Dendritic cell treated with granulocyte-macrophage colony-stimulating factor and Interleukin-4, amounts not matched to agents 40 ng/mL and 50 ng/mL, for 4 days (primary cell): ENCODE data around the gene IMP3.

Source experiments
- H3K27ac Mint-ChIP-seq: one replicate; pipeline ENCODE4 v1.8.0; 2022; ENCODE audit warnings: mild to moderate bottlenecking, mixed read lengths
- H3K27me3 Mint-ChIP-seq: one replicate; pipeline ENCODE4 v1.8.0; 2022; ENCODE audit warnings: mild to moderate bottlenecking, mixed read lengths
- H3K36me3 Mint-ChIP-seq: one replicate; pipeline ENCODE4 v1.8.0; 2022; ENCODE audit warnings: low read depth, mixed read lengths
- H3K4me1 Mint-ChIP-seq: one replicate; pipeline ENCODE4 v1.8.0; 2022; ENCODE audit warnings: low read depth, mixed read lengths
- H3K4me3 Mint-ChIP-seq: one replicate; pipeline ENCODE4 v1.8.0; 2022; ENCODE audit warnings: mild to moderate bottlenecking, moderate library complexity, mixed read lengths
- H3K9me3 Mint-ChIP-seq: one replicate; pipeline ENCODE4 v1.8.0; 2022; ENCODE audit warnings: mixed read lengths
- intact Hi-C: fragments of 100-400 bp; cut with micrococcal nuclease; formaldehyde crosslinking; loops from one replicate; pipeline ENCODE4 v1.15.0; 2022

IMP3 gene

GRCh38 chr15:75662823-75663519 is 22.9 kb upstream of the IMP3 start:
- intact Hi-C loops = no loop called here

GRCh38 chr15:75661756-75662140 is 21.7 kb upstream of the IMP3 start:
- Mint-ChIP-seq H3K4me1 (peaks cover 32% of the 10 kb centered on the region), H3K36me3 (peaks cover 45% of the 10 kb centered on the region), H3K9me3 (no peaks in the 10 kb centered on the region), H3K27ac (no peak overlapping the region), H3K27me3 (no peaks in the 10 kb centered on the region), H3K4me3 (no peak overlapping the region)
- intact Hi-C loops = no loop called here

More at GRCh38 chr15:75662823-75663519, 22.9 kb upstream of the IMP3 start:
- Mint-ChIP-seq H3K4me1 (peaks cover 37% of the 10 kb centered on the region), H3K36me3 (peaks cover 33% of the 10 kb centered on the region), H3K27ac (no peak overlapping the region), H3K27me3 (peaks cover 1% of the 10 kb centered on the region), H3K9me3 (no peaks in the 10 kb centered on the region), H3K4me3 (no peak overlapping the region)

GRCh38 chr15:75661100-75661755 is 21.2 kb upstream of the IMP3 start:
- intact Hi-C loops = no loop called here
- Mint-ChIP-seq H3K36me3 (peaks cover 50% of the 10 kb centered on the region), H3K4me3 (no peak overlapping the region), H3K9me3 (no peaks in the 10 kb centered on the region), H3K4me1 (peaks cover 26% of the 10 kb centered on the region), H3K27me3 (no peaks in the 10 kb centered on the region), H3K27ac (peak overlapping the region; percentile 20)

- no peak overlapping the region for H3K4me3 Mint-ChIP-seq
- H3K27ac Mint-ChIP-seq = no peak overlapping the region
- H3K27me3 Mint-ChIP-seq = no peaks in the 10 kb centered on the region
- intact Hi-C loops = no loop called here
- peaks cover 26% of the 10 kb centered on the region for H3K4me1 Mint-ChIP-seq
- H3K36me3 Mint-ChIP-seq = peaks cover 55% of the 10 kb centered on the region
- no peaks in the 10 kb centered on the region for H3K9me3 Mint-ChIP-seq
Measured at GRCh38 chr15:75659928-75660645, 20.1 kb upstream of the IMP3 start.

GRCh38 chr15:75659141-75659771 is 19.2 kb upstream of the IMP3 start:
- Mint-ChIP-seq H3K36me3 (peaks cover 55% of the 10 kb centered on the region), H3K4me3 (no peak overlapping the region), H3K27ac (no peak overlapping the region), H3K4me1 (peaks cover 27% of the 10 kb centered on the region), H3K9me3 (no peaks in the 10 kb centered on the region), H3K27me3 (no peaks in the 10 kb centered on the region)
- intact Hi-C loops = no loop called here

- intact Hi-C loops = no loop called here
- Mint-ChIP-seq H3K4me3 (no peak overlapping the region), H3K36me3 (peaks cover 61% of the 10 kb centered on the region), H3K4me1 (peaks cover 45% of the 10 kb centered on the region), H3K9me3 (no peaks in the 10 kb centered on the region), H3K27ac (no peak overlapping the region), H3K27me3 (no peaks in the 10 kb centered on the region)
Measured at GRCh38 chr15:75656813-75657212, 16.8 kb upstream of the IMP3 start.

- intact Hi-C loops = no loop called here
- Mint-ChIP-seq H3K4me1 (peaks cover 45% of the 10 kb centered on the region), H3K36me3 (peaks cover 61% of the 10 kb centered on the region), H3K4me3 (no peak overlapping the region), H3K27me3 (no peaks in the 10 kb centered on the region), H3K9me3 (no peaks in the 10 kb centered on the region), H3K27ac (no peak overlapping the region)
Measured at GRCh38 chr15:75656331-75656730, 16.3 kb upstream of the IMP3 start.

- peaks cover 62% of the 10 kb centered on the region for H3K36me3 Mint-ChIP-seq
- H3K27me3 Mint-ChIP-seq = no peaks in the 10 kb centered on the region
- intact Hi-C loops = no loop called here
- H3K9me3 Mint-ChIP-seq = no peaks in the 10 kb centered on the region
- H3K4me1 Mint-ChIP-seq = peaks cover 46% of the 10 kb centered on the region
- H3K4me3 Mint-ChIP-seq = no peak overlapping the region
- H3K27ac Mint-ChIP-seq = no peak overlapping the region
Measured at GRCh38 chr15:75655931-75656330, 15.9 kb upstream of the IMP3 start.

GRCh38 chr15:75654201-75654907 is 14.3 kb upstream of the IMP3 start:
- H3K4me1 Mint-ChIP-seq = peaks cover 58% of the 10 kb centered on the region
- no peaks in the 10 kb centered on the region for H3K9me3 Mint-ChIP-seq
- no peaks in the 10 kb centered on the region for H3K27me3 Mint-ChIP-seq
- H3K27ac Mint-ChIP-seq = no peak overlapping the region
- intact Hi-C loops = no loop called here
- H3K36me3 Mint-ChIP-seq = peaks cover 64% of the 10 kb centered on the region
- no peak overlapping the region for H3K4me3 Mint-ChIP-seq

GRCh38 chr15:75653347-75653913 is 13.4 kb upstream of the IMP3 start:
- intact Hi-C loops = no loop called here
- H3K4me1 Mint-ChIP-seq = peaks cover 67% of the 10 kb centered on the region
- H3K36me3 Mint-ChIP-seq = peaks cover 60% of the 10 kb centered on the region

GRCh38 chr15:75651810-75652543 is 12.0 kb upstream of the IMP3 start:
- Mint-ChIP-seq H3K27ac (peak overlapping the region; percentile 41), H3K4me3 (peak overlapping the region; percentile 18), H3K27me3 (no peaks in the 10 kb centered on the region), H3K36me3 (peaks cover 58% of the 10 kb centered on the region), H3K9me3 (no peaks in the 10 kb centered on the region), H3K4me1 (peaks cover 70% of the 10 kb centered on the region)
- intact Hi-C loops = no loop called here

More at GRCh38 chr15:75653347-75653913, 13.4 kb upstream of the IMP3 start:
- Mint-ChIP-seq H3K4me3 (no peak overlapping the region), H3K27ac (no peak overlapping the region), H3K27me3 (no peaks in the 10 kb centered on the region), H3K9me3 (no peaks in the 10 kb centered on the region)

- intact Hi-C loops = no loop called here
Measured at GRCh38 chr15:75650908-75651809, 11.1 kb upstream of the IMP3 start.

More at GRCh38 chr15:75650908-75651809, 11.1 kb upstream of the IMP3 start:
- H3K27ac Mint-ChIP-seq = peak overlapping the region; percentile 41
- peaks cover 51% of the 10 kb centered on the region for H3K36me3 Mint-ChIP-seq
- no peaks in the 10 kb centered on the region for H3K27me3 Mint-ChIP-seq
- H3K4me3 Mint-ChIP-seq = peak overlapping the region; percentile 20
- H3K4me1 Mint-ChIP-seq = peaks cover 78% of the 10 kb centered on the region
- no peaks in the 10 kb centered on the region for H3K9me3 Mint-ChIP-seq
